Measurements from ENCODE around the gene GSAP.
"Not testable (repeated sequence)": the region's sequence is repeated elsewhere in the genome, so short reads cannot be mapped to it uniquely, and the experiment has no call there.

GSAP gene

GRCh38 chr7:77415823-77416620 is at the start of gene GSAP:
TSS of gene GSAP (minus strand) at chr7:77416349. CDS start at chr7:77416321, 28 bp downstream.
- no peak for DNase-seq (ENCODE audit: low spot score)

GRCh38 chr7:77465256-77465655 is 49.1 kb upstream of the GSAP start:
- DNase-seq (ENCODE audit: low spot score), result no peak

GRCh38 chr7:77464589-77464988 is 48.4 kb upstream of the GSAP start:
- DNase-seq (ENCODE audit: low spot score), result no peak

- not testable (repeated sequence) for DNase-seq (ENCODE audit: low spot score)
These were observed 47.5 kb upstream of the GSAP start for GRCh38 chr7:77463632-77464031.

GRCh38 chr7:77461842-77462241 is 45.7 kb upstream of the GSAP start:
- no peak for DNase-seq (ENCODE audit: low spot score)

- DNase-seq (ENCODE audit: low spot score), result no peak
These were observed 45.1 kb upstream of the GSAP start for GRCh38 chr7:77461246-77461645.

GRCh38 chr7:77460057-77460486 is 43.9 kb upstream of the GSAP start:
- DNase-seq (ENCODE audit: low spot score), result no peak

- DNase-seq (ENCODE audit: low spot score), result no peak
These were observed 43.2 kb upstream of the GSAP start for GRCh38 chr7:77459311-77459726.

- no peak for DNase-seq (ENCODE audit: low spot score)
These were observed 42.6 kb upstream of the GSAP start for GRCh38 chr7:77458786-77459185.

- DNase-seq (ENCODE audit: low spot score), result no peak
These were observed 41.6 kb upstream of the GSAP start for GRCh38 chr7:77457779-77458178.

GRCh38 chr7:77456696-77457095 is 40.5 kb upstream of the GSAP start:
- no peak for DNase-seq (ENCODE audit: low spot score)

- peak; percentile 56 for DNase-seq (ENCODE audit: low spot score)
These were observed 39.2 kb upstream of the GSAP start for GRCh38 chr7:77455321-77455720.

GRCh38 chr7:77454802-77455201 is 38.7 kb upstream of the GSAP start:
- no peak for DNase-seq (ENCODE audit: low spot score)

GRCh38 chr7:77453531-77453930 is 37.4 kb upstream of the GSAP start:
- peak; percentile 68 for DNase-seq (ENCODE audit: low spot score)

- not testable (repeated sequence) for DNase-seq (ENCODE audit: low spot score)
These were observed 35.8 kb upstream of the GSAP start for GRCh38 chr7:77451950-77452349.

GRCh38 chr7:77450613-77451012 is 34.5 kb upstream of the GSAP start:
- peak; percentile 98 for DNase-seq (ENCODE audit: low spot score)

GRCh38 chr7:77450054-77450453 is 33.9 kb upstream of the GSAP start:
- no peak for DNase-seq (ENCODE audit: low spot score)

GRCh38 chr7:77447616-77448015 is 31.5 kb upstream of the GSAP start:
- DNase-seq (ENCODE audit: low spot score), result no peak

- peak; percentile 30 for DNase-seq (ENCODE audit: low spot score)
These were observed 28.0 kb upstream of the GSAP start for GRCh38 chr7:77444123-77444522.

- no peak for DNase-seq (ENCODE audit: low spot score)
These were observed 26.9 kb upstream of the GSAP start for GRCh38 chr7:77443042-77443441.

GRCh38 chr7:77442636-77443035 is 26.5 kb upstream of the GSAP start:
- no peak for DNase-seq (ENCODE audit: low spot score)

- DNase-seq (ENCODE audit: low spot score), result no peak
These were observed 24.9 kb upstream of the GSAP start for GRCh38 chr7:77441046-77441445.

GRCh38 chr7:77439572-77439971 is 23.4 kb upstream of the GSAP start:
- peak; percentile 81 for DNase-seq (ENCODE audit: low spot score)

- DNase-seq (ENCODE audit: low spot score), result no peak
These were observed 22.0 kb upstream of the GSAP start for GRCh38 chr7:77438131-77438530.
